ENCODE measurements around the gene PCGF1.
A peak's percentile ranks its signal among the peaks of the same experiment; 100 is the strongest.

The PCGF1 gene

DNA sequence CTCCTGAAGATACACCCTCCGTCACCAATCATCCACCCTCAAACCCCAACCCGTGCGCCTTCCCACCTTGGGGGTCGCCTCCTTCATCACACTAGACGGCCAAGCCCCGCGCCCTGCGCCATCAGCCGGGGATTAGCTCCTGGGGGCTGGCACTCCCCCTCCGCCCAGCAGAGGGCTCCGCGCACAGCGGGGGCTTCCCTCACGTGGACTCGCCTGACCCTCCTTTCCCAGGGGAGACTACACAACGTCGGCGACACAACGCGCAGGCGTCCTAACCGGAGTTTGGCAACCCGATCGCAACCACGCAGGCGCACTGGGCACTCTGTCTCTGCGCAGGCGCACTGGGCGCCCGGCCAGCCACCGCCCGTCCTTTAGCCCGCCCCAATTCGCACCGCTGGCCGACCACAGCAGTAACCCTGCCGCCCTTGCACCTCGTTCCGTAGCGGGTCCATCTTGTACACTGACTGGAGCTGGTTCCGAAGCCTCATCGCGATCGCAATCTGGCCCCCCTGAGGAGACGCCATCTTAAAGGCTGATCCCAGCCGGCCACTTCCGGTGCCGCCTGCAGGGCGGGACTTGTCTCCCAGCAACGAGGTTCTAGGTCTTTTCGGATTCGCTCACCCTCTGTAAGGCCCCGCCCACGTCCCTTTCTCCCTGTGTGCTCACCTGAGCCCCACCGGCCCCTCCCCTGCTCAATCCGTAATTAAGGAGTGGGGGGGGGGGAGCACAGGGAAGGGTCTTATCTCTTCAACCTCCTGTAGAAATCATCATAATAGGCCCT lies at the start of gene PCGF1:
Gene PCGF1 (minus strand): TSS at position 551 of the 781 bp plus-strand sequence. CDS start 27 bp downstream, at position 524.
- Mint-ChIP-seq H3K27ac (peak within 1 kb of the TSS; percentile 99), H3K27me3 (peaks cover 77% of the 10 kb centered on the region)
- CTCF ChIA-PET: interaction anchor here (1.4 to 1.7 kb wide), 2 partner anchors 14 to 24 kb away, joined by 3 to 4 read pairs; partner anchors contain the start of genes CCDC142 and TTC31

DNA sequence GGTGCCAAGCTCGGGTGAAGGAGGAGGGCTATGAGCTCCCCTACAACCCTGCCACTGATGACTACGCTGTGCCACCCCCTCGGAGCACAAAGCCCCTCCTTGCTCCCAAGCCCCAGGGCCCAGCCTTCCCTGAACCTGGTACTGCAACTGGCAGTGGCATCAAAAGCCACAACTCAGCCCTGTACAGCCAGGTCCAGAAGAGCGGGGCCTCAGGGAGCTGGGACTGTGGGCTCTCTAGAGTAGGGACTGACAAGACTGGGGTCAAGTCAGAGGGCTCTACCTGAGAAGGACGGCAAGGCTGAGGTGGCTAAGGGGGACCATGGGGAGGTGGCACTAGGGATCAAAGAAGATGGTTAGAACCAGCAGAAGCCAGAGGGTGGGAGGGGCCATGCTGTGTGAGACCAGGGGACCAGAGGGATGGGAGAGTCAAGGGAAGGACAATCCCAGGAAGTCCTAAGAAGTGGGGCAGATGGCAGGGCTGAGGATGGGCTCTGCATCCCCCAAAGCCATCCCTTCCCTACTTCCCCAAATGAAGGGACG lies 49.4 kb upstream of the PCGF1 start:
- Mint-ChIP-seq H3K4me3 (peak overlapping the region; percentile 94), H3K4me1 (peaks cover 33% of the 10 kb centered on the region), H3K9me3 (no peaks in the 10 kb centered on the region), H3K36me3 (peaks cover 13% of the 10 kb centered on the region), H3K27me3 (peaks cover 43% of the 10 kb centered on the region), H3K27ac (peak overlapping the region; percentile 69)
- CTCF ChIA-PET: interaction anchor here (0.9 to 3.6 kb wide), 2 partner anchors 28 to 31 kb away, joined by 3 to 11 read pairs; no protein-coding TSS in a partner anchor
- DNase-seq: no peak

More for the DNA sequence above, at the start of gene PCGF1:
- Mint-ChIP-seq H3K36me3 (peaks cover 38% of the 10 kb centered on the region), H3K9me3 (no peaks in the 10 kb centered on the region), H3K4me1 (peaks cover 65% of the 10 kb centered on the region), H3K4me3 (peak within 1 kb of the TSS; percentile 95)
- DNase-seq: peak; percentile 99

DNA sequence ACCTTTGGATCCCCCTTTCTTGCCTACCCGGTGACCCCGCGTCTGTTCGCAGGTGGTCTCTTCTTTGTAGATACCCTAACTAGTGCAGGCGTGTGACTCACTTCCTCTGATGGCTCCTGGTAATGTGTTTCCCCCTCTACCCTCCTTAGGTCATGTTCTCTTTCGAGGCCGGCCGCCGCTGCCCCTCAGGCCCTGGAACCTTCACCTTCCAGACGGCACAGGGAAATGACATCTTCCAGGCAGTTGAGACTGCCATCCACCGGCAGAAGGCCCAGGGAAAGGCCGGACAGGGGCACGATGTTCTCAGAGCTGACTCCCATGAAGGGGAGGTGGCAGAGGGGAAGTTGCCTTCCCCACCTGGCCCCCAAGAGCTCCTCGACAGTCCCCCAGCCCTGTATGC lies 48.7 kb upstream of the PCGF1 start:
- H3K36me3 Mint-ChIP-seq: peaks cover 13% of the 10 kb centered on the region
- peak overlapping the region; percentile 94 for H3K4me3 Mint-ChIP-seq
- CTCF ChIA-PET: interaction anchor here (0.9 to 3.6 kb wide), 3 partner anchors 29 to 33 kb away, joined by 3 to 11 read pairs (median 5); no protein-coding TSS in a partner anchor
- H3K27ac Mint-ChIP-seq: peak overlapping the region; percentile 30
- peaks cover 33% of the 10 kb centered on the region for H3K4me1 Mint-ChIP-seq
- H3K27me3 Mint-ChIP-seq: peaks cover 42% of the 10 kb centered on the region
- no peaks in the 10 kb centered on the region for H3K9me3 Mint-ChIP-seq
- DNase-seq: no peak

DNA sequence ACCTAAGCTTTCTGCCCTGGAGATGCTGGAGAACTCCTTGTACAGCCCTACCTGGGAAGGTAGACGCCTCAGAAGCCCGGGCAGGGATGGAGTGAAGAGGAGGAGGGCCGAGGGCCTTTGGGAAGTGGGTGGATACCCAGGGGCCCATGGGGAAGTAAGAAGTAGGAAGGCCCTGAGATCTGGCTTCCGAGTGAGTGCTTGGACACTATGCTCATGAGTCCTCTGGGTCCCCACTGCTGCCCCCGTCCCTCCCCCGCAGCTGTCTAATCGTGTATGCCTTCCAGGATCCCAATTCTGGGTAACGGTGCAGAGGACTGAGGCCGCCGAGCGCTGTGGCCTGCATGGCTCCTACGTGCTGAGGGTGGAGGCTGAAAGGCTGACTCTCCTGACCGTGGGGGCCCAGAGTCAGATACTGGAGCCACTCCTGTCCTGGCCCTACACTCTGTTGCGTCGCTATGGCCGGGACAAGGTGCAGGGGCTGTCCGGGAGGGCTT lies 48.2 kb upstream of the PCGF1 start:
- Mint-ChIP-seq H3K9me3 (no peaks in the 10 kb centered on the region), H3K27ac (peak overlapping the region; percentile 89), H3K27me3 (peaks cover 44% of the 10 kb centered on the region), H3K4me1 (peaks cover 33% of the 10 kb centered on the region), H3K4me3 (peak overlapping the region; percentile 94), H3K36me3 (peaks cover 13% of the 10 kb centered on the region)
- CTCF ChIA-PET: interaction anchor here (0.9 to 3.6 kb wide), 3 partner anchors 29 to 33 kb away, joined by 3 to 11 read pairs (median 5); no protein-coding TSS in a partner anchor
- DNase-seq: no peak

DNA sequence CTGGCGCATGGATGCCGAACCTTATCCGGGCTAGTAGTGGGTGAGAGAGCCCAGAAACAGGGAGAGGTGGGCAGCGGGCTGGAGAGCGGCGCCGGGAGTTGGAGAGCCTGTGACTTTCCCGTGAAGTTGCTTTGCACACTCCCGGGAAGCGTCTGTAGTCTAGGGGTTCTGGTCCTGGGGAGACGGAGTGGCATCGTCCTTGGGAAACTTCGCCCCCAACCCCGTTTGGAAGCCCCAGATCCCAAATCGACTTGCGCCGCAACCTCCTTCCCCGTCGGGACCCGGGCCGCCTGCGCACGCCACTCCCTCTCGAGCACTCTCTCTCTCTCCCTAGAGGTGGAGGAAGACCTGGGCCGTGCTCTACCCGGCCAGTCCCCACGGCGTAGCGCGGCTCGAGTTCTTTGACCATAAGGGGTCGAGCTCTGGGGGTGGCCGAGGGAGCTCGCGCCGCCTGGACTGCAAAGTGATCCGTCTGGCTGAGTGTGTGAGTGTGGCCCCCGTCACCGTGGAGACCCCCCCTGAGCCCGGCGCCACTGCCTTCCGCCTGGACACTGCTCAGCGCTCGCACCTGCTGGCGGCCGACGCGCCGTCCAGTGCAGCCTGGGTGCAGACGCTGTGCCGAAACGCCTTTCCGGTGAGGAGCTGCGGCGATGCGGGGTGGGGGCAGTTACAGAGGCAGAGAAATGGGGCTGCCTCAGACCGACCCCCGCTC lies 47.5 kb upstream of the PCGF1 start:
- H3K9me3 Mint-ChIP-seq: no peaks in the 10 kb centered on the region
- peaks cover 44% of the 10 kb centered on the region for H3K27me3 Mint-ChIP-seq
- H3K36me3 Mint-ChIP-seq: peaks cover 13% of the 10 kb centered on the region
- H3K4me3 Mint-ChIP-seq: peak overlapping the region; percentile 94
- H3K27ac Mint-ChIP-seq: peak overlapping the region; percentile 89
- peaks cover 27% of the 10 kb centered on the region for H3K4me1 Mint-ChIP-seq
- peak; percentile 64 for DNase-seq
- CTCF ChIA-PET: interaction anchor here (1.8 kb wide), 1 partner anchor 34 kb away, joined by 5 read pairs; no protein-coding TSS in a partner anchor

DNA sequence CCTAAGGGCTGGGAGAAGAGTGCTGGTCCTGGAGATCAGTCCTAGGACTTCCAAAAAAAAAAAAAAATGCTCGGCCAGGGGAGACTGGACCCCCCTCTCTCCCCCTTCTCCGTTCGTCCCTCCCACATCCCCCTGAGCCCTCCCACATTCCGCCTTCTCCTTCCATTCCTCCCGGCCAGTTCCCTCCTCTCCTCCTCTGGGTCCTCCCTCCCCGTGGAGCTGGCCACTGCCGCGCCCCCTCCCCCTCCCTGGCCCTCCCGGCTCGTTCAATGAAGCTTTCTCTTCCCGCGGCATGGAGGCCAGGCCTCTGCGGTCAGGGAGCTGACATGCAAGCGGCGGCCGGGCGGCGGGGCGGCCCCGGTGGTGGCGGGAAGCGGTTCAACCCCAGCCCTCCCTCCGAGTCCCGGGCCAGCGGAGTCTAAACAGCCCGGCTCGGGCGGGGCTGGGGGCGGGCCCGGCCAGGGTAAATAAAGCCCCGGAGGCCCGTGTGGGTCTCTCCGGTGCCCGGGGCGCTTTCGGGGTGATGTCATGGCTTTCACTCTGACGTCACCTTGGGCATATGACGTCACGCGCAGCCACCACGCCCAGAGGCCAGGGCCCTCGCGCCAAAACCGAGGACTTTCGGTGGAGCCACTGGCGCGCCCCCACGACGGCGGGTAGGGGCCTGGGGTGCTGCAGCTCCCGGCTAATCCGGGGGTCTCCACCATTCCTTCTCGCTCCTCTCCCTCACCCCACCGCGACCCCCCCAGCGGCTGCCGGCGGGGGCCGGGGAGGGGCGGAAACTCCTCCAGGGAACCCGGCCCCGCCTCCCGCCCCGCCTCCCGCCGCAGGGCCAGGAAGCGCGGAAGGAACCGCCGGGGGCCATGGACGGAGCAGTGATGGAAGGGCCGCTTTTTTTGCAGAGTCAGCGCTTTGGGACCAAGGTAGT lies 46.7 kb upstream of the PCGF1 start, which contains the start of the genes DOK1 and LOXL3:
Gene DOK1 (plus strand): TSS at position 829 of the 928 bp plus-strand sequence. CDS start 35 bp downstream, at position 864.
Gene LOXL3 (minus strand): TSS at position 51 of the 928 bp plus-strand sequence. CDS start 1,308 bp downstream, outside the sequence.
- peak within 1 kb of the TSS; percentile 89 for H3K27ac Mint-ChIP-seq
- peak; percentile 87 for DNase-seq
- peaks cover 13% of the 10 kb centered on the region for H3K36me3 Mint-ChIP-seq
- H3K27me3 Mint-ChIP-seq: peaks cover 50% of the 10 kb centered on the region
- H3K4me1 Mint-ChIP-seq: peaks cover 33% of the 10 kb centered on the region
- peak within 1 kb of the TSS; percentile 94 for H3K4me3 Mint-ChIP-seq
- CTCF ChIA-PET: interaction anchor here (1.8 kb wide), 1 partner anchor 35 kb away, joined by 5 read pairs; no protein-coding TSS in a partner anchor
- H3K9me3 Mint-ChIP-seq: no peaks in the 10 kb centered on the region

DNA sequence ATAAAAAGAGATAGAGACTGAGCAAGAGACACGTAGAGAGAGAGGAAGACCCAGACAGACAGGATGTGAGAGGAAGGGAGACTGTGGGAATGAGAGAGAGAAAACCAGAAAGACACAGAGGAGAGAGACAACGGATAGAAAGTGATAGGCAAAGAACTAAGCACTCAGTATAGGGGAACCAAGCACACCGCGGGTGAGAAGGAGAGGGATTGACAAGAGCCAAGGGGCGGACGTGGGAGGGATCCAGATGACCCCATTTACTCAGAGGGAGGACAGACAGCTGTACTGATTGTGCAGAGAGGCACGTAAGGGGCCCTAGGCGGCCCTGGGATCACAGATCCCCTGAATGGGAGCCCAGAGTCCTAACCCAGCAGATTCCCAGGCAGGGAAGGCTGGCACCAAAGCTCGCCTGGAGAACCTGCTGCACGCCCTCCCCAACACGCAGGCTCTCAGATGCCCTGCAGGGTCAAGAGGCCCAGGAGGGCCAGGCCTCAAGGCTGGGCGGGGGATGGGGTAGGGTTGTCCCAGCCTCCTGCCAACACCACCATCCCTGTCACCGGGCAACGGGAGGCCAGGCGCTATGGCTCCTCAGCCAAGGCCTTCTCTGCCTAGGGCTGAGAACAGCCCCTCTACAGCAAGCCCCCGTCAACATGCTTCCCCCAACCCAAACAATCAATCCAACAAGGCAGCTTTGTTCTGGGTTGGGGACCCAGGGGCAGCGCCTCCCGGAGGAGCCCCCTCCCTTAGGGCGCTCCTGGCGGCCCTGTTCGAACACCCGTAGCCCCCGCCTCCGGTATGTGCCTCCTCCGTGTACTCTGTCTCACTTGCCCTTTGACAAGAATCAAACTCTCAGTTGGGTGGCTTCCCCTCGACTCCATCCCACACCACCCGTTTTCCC lies 45.7 kb upstream of the PCGF1 start:
- peak overlapping the region; percentile 65 for H3K4me3 Mint-ChIP-seq
- H3K27ac Mint-ChIP-seq: peak overlapping the region; percentile 77
- CTCF ChIA-PET: no interaction called here
- peaks cover 13% of the 10 kb centered on the region for H3K36me3 Mint-ChIP-seq
- peaks cover 59% of the 10 kb centered on the region for H3K27me3 Mint-ChIP-seq
- H3K9me3 Mint-ChIP-seq: no peaks in the 10 kb centered on the region
- no peak for DNase-seq
- peaks cover 36% of the 10 kb centered on the region for H3K4me1 Mint-ChIP-seq

DNA sequence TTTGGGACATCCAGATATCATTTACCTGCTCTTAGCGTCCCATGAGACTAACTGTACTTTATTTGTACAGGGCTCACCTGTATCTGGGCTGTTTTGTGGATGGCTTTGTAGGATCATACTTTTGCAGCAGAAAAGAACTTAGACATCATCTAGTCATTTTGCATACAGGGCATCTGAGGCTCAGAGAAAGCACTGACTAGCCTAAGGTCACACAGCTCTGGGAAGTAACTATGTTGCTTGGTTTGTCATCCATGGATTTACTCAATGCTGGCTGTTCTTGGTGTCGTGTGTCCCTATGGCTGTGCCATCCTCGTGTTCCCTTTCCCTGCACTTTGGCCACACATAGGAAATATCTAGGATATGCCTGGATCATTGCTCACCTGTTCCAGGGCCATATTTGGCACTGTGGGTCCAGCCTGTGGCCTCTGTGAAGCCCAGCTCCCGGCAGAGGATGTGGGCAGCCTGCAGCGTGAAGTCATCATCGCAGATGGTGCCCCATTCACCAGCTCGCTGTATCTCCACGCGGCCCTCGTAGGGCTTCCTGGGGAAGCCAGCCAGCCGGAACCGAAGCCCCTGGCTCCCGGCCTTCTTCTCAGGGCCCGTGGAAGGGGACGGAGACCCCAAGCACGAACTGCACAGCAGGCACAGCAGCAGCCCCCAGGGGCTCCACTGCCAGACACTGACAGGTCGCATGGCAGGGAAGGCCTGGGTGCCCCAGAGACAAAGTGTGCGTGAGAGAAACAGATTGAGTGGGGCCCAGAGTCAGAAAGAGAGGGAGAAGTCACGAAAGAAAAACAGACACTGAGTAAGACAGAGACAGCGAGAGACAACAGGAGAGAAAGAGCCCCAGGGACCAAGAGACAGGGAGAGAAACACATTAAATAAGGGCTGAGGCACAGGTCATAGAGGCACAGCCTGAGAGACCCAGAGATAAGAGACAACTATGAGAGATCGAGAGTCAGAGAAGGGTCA lies 44.7 kb upstream of the PCGF1 start:
- CTCF ChIA-PET: interaction anchor here (0.8 to 1.8 kb wide), 3 partner anchors 20 to 35 kb away, joined by 4 read pairs; no protein-coding TSS in a partner anchor
- Mint-ChIP-seq H3K27me3 (peaks cover 68% of the 10 kb centered on the region), H3K27ac (peak overlapping the region; percentile 43), H3K36me3 (peaks cover 11% of the 10 kb centered on the region), H3K4me3 (peak overlapping the region; percentile 55), H3K4me1 (peaks cover 34% of the 10 kb centered on the region), H3K9me3 (no peaks in the 10 kb centered on the region)
- DNase-seq: no peak

DNA sequence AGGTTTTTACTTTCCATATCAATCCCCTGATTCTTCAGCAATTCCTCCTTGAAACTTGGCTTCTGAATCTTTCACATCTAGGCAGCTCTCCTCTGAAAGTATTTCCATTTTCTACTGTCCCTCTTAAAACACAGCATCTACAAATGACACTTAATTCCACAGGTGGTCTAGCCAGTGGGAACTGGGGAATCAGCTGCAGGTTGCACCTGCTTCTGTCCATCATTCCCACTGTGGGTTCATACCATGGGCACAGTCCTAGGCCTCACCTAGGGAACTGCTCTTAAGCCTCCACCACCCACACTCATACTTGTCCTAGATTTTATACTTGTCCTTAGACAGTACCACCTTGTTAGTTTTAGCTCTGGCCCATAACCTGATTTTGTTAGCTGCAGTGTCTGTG lies 44.0 kb upstream of the PCGF1 start:
- Mint-ChIP-seq H3K27ac (no peak overlapping the region), H3K4me3 (no peak overlapping the region), H3K9me3 (no peaks in the 10 kb centered on the region), H3K36me3 (peaks cover 5% of the 10 kb centered on the region), H3K4me1 (peaks cover 32% of the 10 kb centered on the region), H3K27me3 (peaks cover 75% of the 10 kb centered on the region)
- DNase-seq: no peak
- CTCF ChIA-PET: interaction anchor here (0.8 to 1.8 kb wide), 5 partner anchors 19 to 36 kb away, joined by 3 to 7 read pairs (median 4); no protein-coding TSS in a partner anchor

DNA sequence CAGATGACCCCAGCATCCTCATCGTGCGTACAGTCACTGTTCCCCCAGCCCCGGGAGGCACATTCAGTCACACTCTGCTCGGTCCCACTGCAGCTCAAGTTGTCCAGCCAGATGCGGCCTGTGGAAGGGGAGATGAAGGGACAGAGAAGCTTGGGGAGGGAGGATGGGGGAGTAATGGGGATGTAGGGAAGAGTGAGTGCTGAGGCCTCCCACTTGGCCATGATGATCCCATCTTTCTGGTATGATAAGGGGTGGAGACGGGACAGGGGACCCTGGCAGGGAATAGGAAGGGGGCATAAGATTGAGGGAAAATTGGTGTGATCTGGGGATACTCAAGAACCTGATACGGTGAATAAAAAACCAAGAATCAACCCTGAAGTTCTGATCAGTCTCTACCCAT lies 42.7 kb upstream of the PCGF1 start:
- H3K36me3 Mint-ChIP-seq: peaks cover 1% of the 10 kb centered on the region
- H3K27ac Mint-ChIP-seq: no peak overlapping the region
- peak overlapping the region; percentile 2 for H3K4me3 Mint-ChIP-seq

More for the DNA sequence above, 42.7 kb upstream of the PCGF1 start:
- no peak for DNase-seq
- Mint-ChIP-seq H3K27me3 (peaks cover 87% of the 10 kb centered on the region), H3K9me3 (no peaks in the 10 kb centered on the region), H3K4me1 (peaks cover 23% of the 10 kb centered on the region)
- CTCF ChIA-PET: interaction anchor here (1.0 to 1.8 kb wide), 3 partner anchors 21 to 38 kb away, joined by 3 to 7 read pairs (median 4); no protein-coding TSS in a partner anchor

All from activated naive CD4-positive, alpha-beta T cell treated with anti-CD3 and anti-CD28 coated beads, Interleukin-2, amount 10 ng/mL, durations not matched to agents 7 days and 5 days (primary cell).